Naive thymus-derived CD8-positive, alpha-beta T cell (primary cell): Measurements from ENCODE around the gene RAB6A. TPM values are rescaled to one million over a fixed set of nuclear protein-coding genes. Genes with fewer than 3 reads are reported as not detected.
"Not testable (repeated sequence)": the region's sequence is repeated elsewhere in the genome, so short reads cannot be mapped to it uniquely, and the experiment has no call there.

Experiments
- ATAC-seq, 2 donors: fragments of 150-1000 bp; cut with Tn5 transposase in 1 of 2; sonication (Bioruptor Pico), chemical (Tn5 transposase) in 1 of 2; 1 replicate in 1 of 2; 2 replicates in 1 of 2; pipeline ENCODE4 v1.10.0; 2021; ENCODE audit warnings: mild to moderate bottlenecking in 2 of 2, moderate library complexity in 2 of 2
- POLR2A ChIA-PET: fragments of 350-600 bp; sonication (Branson Sonifier 250); formaldehyde crosslinking; loops from one replicate; lab custom pipeline; 2021; ENCODE audit warnings: antibody characterized with exemption; lab: Charles Lee
- DNase-seq, 10 donors: peaks; one replicate each; pipeline versions ENCODE4 v3.0.0 to v3.0.0-alpha.2; 2020 to 2022
- H3K27ac Mint-ChIP-seq, 10 donors: one replicate each; pipeline ENCODE4 v1.8.0; 2020 to 2022; ENCODE audit warnings: mild to moderate bottlenecking in 10 of 10, mixed read lengths in 10 of 10, moderate library complexity in 4 of 10, inconsistent platforms in 1 of 10
- H3K27me3 Mint-ChIP-seq, 5 donors: one replicate each; pipeline ENCODE4 v1.8.0; 2021 to 2022; ENCODE audit warnings: mixed read lengths in 5 of 5
- H3K36me3 Mint-ChIP-seq, 3 donors: one replicate each; pipeline ENCODE4 v1.8.0; 2020 to 2022; ENCODE audit warnings: mixed read lengths in 3 of 3, mild to moderate bottlenecking in 2 of 3, inconsistent platforms in 1 of 3
- H3K4me1 Mint-ChIP-seq, 4 donors: one replicate each; pipeline ENCODE4 v1.8.0; 2021 to 2022; ENCODE audit warnings: mixed read lengths in 4 of 4
- H3K4me3 Mint-ChIP-seq, 10 donors: one replicate each; pipeline ENCODE4 v1.8.0; 2020 to 2022; ENCODE audit warnings: mild to moderate bottlenecking in 10 of 10, mixed read lengths in 10 of 10, moderate library complexity in 6 of 10, inconsistent platforms in 1 of 10
- H3K9me3 Mint-ChIP-seq, 9 donors: one replicate each; pipeline ENCODE4 v1.8.0; 2020 to 2022; ENCODE audit warnings: mixed read lengths in 9 of 9, mild to moderate bottlenecking in 3 of 9, inconsistent platforms in 1 of 9, moderate library complexity in 1 of 9
- polyA plus RNA-seq, 3 donors: library from polyadenylated mRNA; unstranded; fragments of 300-500 nt; fragmentation: Illumina TruSeq; gene quantifications; one replicate each; pipeline ENCODE4 v1.2.3, GENCODE V29; 2021
- total RNA-seq, 8 experiments: library from RNA in 2 of 8; stranded (reverse) in 2 of 8; gene quantifications; one replicate each; pipeline ENCODE4 v1.2.3 and lab custom pipeline; 2021 to 2026

The RAB6A gene
- total and polyA plus RNA-seq, 5 experiments from 2014 or later: 79.3 to 94.3 (median 88.5) TPM

GRCh38 chr11:73710964-73711363 is 49.9 kb downstream of the RAB6A start:
- ATAC-seq (no peak), DNase-seq (no peak)
- Mint-ChIP-seq H3K9me3 (no peaks in the 10 kb centered on the region), H3K4me3 (no peak overlapping the region), H3K4me1 (peaks cover 0 to 4% (median 2%) of the 10 kb centered on the region in 4 donors), H3K36me3 (peaks cover 0 to 77% (median 6%) of the 10 kb centered on the region in 3 donors), H3K27me3 (no peaks in the 10 kb centered on the region), H3K27ac (no peak overlapping the region)
- POLR2A ChIA-PET: no interaction called here

GRCh38 chr11:73705053-73705452 is 55.8 kb downstream of the RAB6A start:
- Mint-ChIP-seq H3K4me1 (peaks cover 0 to 3% (median 0%) of the 10 kb centered on the region in 4 donors), H3K9me3 (no peaks in the 10 kb centered on the region), H3K4me3 (no peak overlapping the region), H3K27ac (no peak overlapping the region), H3K36me3 (peaks cover 0 to 79% (median 11%) of the 10 kb centered on the region in 3 donors), H3K27me3 (no peaks in the 10 kb centered on the region)
- ATAC-seq: no peak
- no peak for DNase-seq
- POLR2A ChIA-PET: no interaction called here

GRCh38 chr11:73693899-73694525 is 66.9 kb downstream of the RAB6A start:
- H3K27ac Mint-ChIP-seq: no peak overlapping the region
- H3K27me3 Mint-ChIP-seq: no peaks in the 10 kb centered on the region
- H3K9me3 Mint-ChIP-seq: no peaks in the 10 kb centered on the region
- ATAC-seq: no peak
- H3K4me1 Mint-ChIP-seq: no peaks in the 10 kb centered on the region
- no peak for DNase-seq
- H3K36me3 Mint-ChIP-seq: peaks cover 0 to 41% (median 6%) of the 10 kb centered on the region in 3 donors
- POLR2A ChIA-PET: interaction anchor here (0.7 kb wide), 1 partner anchor 47 kb away, joined by 4 read pairs; the partner anchor contains the start of gene PLEKHB1
- no peak overlapping the region for H3K4me3 Mint-ChIP-seq

DNA sequence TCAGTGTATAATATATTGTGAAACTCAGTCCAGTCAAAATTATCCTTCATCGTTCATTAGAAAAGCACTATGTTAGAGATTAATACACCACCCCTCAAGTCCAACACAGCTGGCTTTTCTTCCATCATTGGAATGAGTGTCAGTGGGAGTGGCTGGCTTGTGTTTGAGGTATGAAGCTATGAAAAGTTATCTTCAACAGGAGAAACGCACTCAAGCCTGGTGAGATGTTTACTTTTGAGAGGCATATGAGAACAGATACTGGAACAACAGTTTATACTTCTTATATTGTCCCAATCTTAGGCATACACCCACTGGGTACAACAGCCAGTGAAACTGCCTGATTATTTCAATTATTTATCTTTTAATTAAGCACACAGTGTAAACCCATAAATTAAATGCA is 80.2 kb downstream of the RAB6A start:
- no peak for ATAC-seq
- DNase-seq: no peak
- H3K36me3 Mint-ChIP-seq: peaks cover 0 to 67% (median 0%) of the 10 kb centered on the region in 3 donors
- peaks cover 0 to 2% (median 0%) of the 10 kb centered on the region in 4 donors for H3K4me1 Mint-ChIP-seq
- no peaks in the 10 kb centered on the region for H3K27me3 Mint-ChIP-seq
- POLR2A ChIA-PET: interaction anchor here (0.6 kb wide), 1 partner anchor 14 kb away, joined by 3 read pairs; no protein-coding TSS in a partner anchor
- no peaks in the 10 kb centered on the region for H3K9me3 Mint-ChIP-seq
- no peak overlapping the region for H3K4me3 Mint-ChIP-seq
- no peak overlapping the region for H3K27ac Mint-ChIP-seq

GRCh38 chr11:73676552-73676951 is 84.3 kb downstream of the RAB6A start:
- H3K27me3 Mint-ChIP-seq, H3K4me1 Mint-ChIP-seq, H3K4me3 Mint-ChIP-seq, POLR2A ChIA-PET, H3K27ac Mint-ChIP-seq, H3K9me3 Mint-ChIP-seq, DNase-seq, ATAC-seq: not testable (repeated sequence)
- H3K36me3 Mint-ChIP-seq: peaks cover 0 to 56% (median 3%) of the 10 kb centered on the region in 3 donors

DNA sequence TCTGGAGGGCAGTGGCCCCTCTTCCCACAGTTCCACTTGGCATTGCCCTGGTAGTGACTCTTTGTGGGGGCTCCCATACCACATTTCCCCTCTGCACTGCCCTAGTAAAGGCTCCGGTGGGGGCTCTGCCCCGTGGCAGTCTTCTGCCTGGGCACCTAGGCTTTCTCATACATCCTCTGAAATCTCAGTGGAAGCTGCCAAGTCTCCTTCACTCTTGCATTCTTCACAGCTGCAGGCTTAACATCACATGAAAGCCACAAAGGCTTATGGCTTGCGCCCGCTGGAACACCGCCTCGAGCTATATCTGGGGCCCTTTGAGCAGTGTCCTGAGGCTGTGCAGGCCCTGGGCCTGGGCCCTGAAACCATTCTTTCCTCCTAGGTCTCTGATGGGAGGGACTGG is 89.2 kb downstream of the RAB6A start:
- ATAC-seq: no peak
- Mint-ChIP-seq H3K4me1 (peaks cover 0 to 3% (median 0%) of the 10 kb centered on the region in 4 donors), H3K4me3 (no peak overlapping the region), H3K27ac (no peak overlapping the region), H3K36me3 (peaks cover 0 to 19% (median 3%) of the 10 kb centered on the region in 3 donors), H3K9me3 (no peaks in the 10 kb centered on the region), H3K27me3 (no peaks in the 10 kb centered on the region)
- no peak for DNase-seq
- POLR2A ChIA-PET: interaction anchor here (1.0 kb wide), 1 partner anchor 25 kb away, joined by 4 read pairs; no protein-coding TSS in a partner anchor

- no peak for DNase-seq
- ATAC-seq: no peak
- Mint-ChIP-seq H3K27ac (no peak overlapping the region), H3K36me3 (peaks cover 0 to 10% (median 3%) of the 10 kb centered on the region in 3 donors), H3K4me3 (no peak overlapping the region), H3K9me3 (no peaks in the 10 kb centered on the region), H3K4me1 (peaks cover 0 to 3% (median 0%) of the 10 kb centered on the region in 4 donors), H3K27me3 (no peaks in the 10 kb centered on the region)
- POLR2A ChIA-PET: no interaction called here
Observed at GRCh38 chr11:73670808-73671207, 90.1 kb downstream of the RAB6A start.

DNA sequence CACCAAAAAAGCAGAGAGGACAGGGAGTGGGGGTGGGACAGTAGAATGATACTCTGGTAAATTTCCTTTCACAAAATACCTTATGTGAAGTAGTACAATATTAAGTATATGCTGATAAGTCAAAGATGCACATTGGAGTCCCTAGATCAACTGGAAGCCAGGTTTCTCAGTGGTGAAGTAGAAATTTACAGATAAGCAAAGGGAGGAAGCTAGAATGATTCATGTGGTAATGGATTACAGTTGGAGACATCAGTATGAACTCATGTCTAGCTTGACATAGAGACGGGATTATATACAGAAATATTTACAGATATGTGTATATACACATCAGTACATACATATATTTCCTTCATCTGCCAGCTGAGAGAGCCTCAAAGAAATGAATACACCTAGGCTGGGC is 93.0 kb downstream of the RAB6A start:
- peak overlapping the region in 1 of 10 donors; percentile 74 for H3K27ac Mint-ChIP-seq
- H3K4me3 Mint-ChIP-seq: no peak overlapping the region
- no peaks in the 10 kb centered on the region for H3K9me3 Mint-ChIP-seq
- peaks cover 8 to 12% (median 10%) of the 10 kb centered on the region in 4 donors for H3K4me1 Mint-ChIP-seq
- DNase-seq (no peak), ATAC-seq (no peak)
- H3K36me3 Mint-ChIP-seq: peaks cover 0 to 5% (median 0%) of the 10 kb centered on the region in 3 donors
- no peaks in the 10 kb centered on the region for H3K27me3 Mint-ChIP-seq
- POLR2A ChIA-PET: no interaction called here

- H3K27me3 Mint-ChIP-seq: peaks cover 0 to 2% (median 0%) of the 10 kb centered on the region in 5 donors
- no peak for DNase-seq
- peaks cover 0 to 13% (median 0%) of the 10 kb centered on the region in 3 donors for H3K36me3 Mint-ChIP-seq
- no peak for ATAC-seq
- peaks cover 13 to 27% (median 23%) of the 10 kb centered on the region in 4 donors for H3K4me1 Mint-ChIP-seq
- H3K27ac Mint-ChIP-seq: peak overlapping the region in 9 of 10 donors; percentile 2 to 88 (median 48)
- H3K9me3 Mint-ChIP-seq: no peaks in the 10 kb centered on the region
- no peak overlapping the region for H3K4me3 Mint-ChIP-seq
- POLR2A ChIA-PET: no interaction called here
Observed at GRCh38 chr11:73664877-73665276, 96.0 kb downstream of the RAB6A start.

GRCh38 chr11:73663604-73664495 is 97.0 kb downstream of the RAB6A start:
- H3K27me3 Mint-ChIP-seq: peaks cover 0 to 2% (median 0%) of the 10 kb centered on the region in 5 donors
- peaks cover 0 to 13% (median 0%) of the 10 kb centered on the region in 3 donors for H3K36me3 Mint-ChIP-seq
- H3K4me3 Mint-ChIP-seq: no peak overlapping the region
- peak overlapping the region in 8 of 10 donors; percentile 19 to 67 (median 52) for H3K27ac Mint-ChIP-seq
- peaks cover 13 to 27% (median 23%) of the 10 kb centered on the region in 4 donors for H3K4me1 Mint-ChIP-seq
- POLR2A ChIA-PET: interaction anchor here (0.6 kb wide), 1 partner anchor 10 kb away, joined by 3 read pairs; no protein-coding TSS in a partner anchor
- DNase-seq (no peak), ATAC-seq (no peak)
- H3K9me3 Mint-ChIP-seq: no peaks in the 10 kb centered on the region

GRCh38 chr11:73662445-73663157 is 98.3 kb downstream of the RAB6A start:
- POLR2A ChIA-PET: interaction anchor here (0.6 to 3.5 kb wide), 4 partner anchors 15 to 172 kb away, joined by 3 to 22 read pairs (median 4); partner anchors contain the start of gene MRPL48
- Mint-ChIP-seq H3K4me3 (no peak overlapping the region), H3K27ac (peak overlapping the region in 5 of 10 donors; percentile 1 to 47 (median 26))

More at GRCh38 chr11:73662445-73663157, 98.3 kb downstream of the RAB6A start:
- H3K36me3 Mint-ChIP-seq: peaks cover 0 to 16% (median 0%) of the 10 kb centered on the region in 3 donors
- ATAC-seq: no peak
- no peak for DNase-seq
- no peaks in the 10 kb centered on the region for H3K9me3 Mint-ChIP-seq
- H3K27me3 Mint-ChIP-seq: peaks cover 0 to 2% (median 0%) of the 10 kb centered on the region in 5 donors
- peaks cover 13 to 27% (median 23%) of the 10 kb centered on the region in 4 donors for H3K4me1 Mint-ChIP-seq
